Measurements from ENCODE around the gene MAP3K14.

DNA sequence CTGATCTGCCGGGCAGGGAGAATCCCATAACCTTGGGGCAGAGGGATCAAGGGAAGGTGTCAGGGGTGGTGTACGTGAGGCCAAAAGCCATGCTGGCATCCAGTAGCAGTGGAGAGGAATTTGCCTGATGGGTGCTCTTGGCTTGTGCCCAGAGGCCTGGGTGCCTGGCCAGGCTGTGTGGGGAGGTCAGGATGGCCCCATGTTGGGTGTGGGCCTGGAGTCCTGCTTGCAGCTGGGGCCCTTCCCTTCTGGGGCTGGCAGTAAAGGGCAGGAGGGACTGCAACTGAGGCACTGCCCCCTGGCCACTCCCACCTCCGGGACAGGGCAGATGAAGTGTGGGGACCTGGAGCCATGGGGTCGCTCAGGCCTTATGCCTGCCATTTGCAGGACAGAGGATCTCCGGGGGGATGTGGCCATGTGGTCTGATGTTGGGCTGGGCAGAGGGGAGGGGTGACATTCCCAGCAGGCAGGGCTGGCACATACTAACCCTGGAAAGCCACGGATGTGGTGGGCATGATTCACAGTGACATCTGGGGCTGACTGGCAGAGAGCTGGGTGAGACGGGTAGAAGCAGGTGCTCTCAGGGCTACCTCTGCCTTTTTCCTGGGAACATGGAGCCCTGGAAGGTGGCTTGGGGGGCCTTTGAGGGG is 91.6 kb downstream of the MAP3K14 start:
- no peak for TF ChIP-seq POLR2A (IDR thresholded peaks at IDR 0.05; ENCODE audit: low read depth, low read length)
- TF ChIP-seq, protein P1, sequence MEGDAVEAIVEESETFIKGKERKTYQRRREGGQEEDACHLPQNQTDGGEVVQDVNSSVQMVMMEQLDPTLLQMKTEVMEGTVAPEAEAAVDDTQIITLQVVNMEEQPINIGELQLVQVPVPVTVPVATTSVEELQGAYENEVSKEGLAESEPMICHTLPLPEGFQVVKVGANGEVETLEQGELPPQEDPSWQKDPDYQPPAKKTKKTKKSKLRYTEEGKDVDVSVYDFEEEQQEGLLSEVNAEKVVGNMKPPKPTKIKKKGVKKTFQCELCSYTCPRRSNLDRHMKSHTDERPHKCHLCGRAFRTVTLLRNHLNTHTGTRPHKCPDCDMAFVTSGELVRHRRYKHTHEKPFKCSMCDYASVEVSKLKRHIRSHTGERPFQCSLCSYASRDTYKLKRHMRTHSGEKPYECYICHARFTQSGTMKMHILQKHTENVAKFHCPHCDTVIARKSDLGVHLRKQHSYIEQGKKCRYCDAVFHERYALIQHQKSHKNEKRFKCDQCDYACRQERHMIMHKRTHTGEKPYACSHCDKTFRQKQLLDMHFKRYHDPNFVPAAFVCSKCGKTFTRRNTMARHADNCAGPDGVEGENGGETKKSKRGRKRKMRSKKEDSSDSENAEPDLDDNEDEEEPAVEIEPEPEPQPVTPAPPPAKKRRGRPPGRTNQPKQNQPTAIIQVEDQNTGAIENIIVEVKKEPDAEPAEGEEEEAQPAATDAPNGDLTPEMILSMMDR (conservative IDR thresholded peaks at IDR 0.05; ENCODE audit: low read depth, low read length) = no peak
- TF ChIP-seq CEBPB (IDR thresholded peaks at IDR 0.05; ENCODE audit: low read depth, low read length) = no peak
- TF ChIP-seq, protein P2, sequence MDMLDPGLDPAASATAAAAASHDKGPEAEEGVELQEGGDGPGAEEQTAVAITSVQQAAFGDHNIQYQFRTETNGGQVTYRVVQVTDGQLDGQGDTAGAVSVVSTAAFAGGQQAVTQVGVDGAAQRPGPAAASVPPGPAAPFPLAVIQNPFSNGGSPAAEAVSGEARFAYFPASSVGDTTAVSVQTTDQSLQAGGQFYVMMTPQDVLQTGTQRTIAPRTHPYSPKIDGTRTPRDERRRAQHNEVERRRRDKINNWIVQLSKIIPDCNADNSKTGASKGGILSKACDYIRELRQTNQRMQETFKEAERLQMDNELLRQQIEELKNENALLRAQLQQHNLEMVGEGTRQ (IDR thresholded peaks at IDR 0.05; ENCODE audit: low read depth, low read length) = no peak
- TF ChIP-seq RFX5 (IDR thresholded peaks at IDR 0.05; ENCODE audit: low read depth, low read length) = no peak
- no peak for TF ChIP-seq RAD21 (IDR thresholded peaks at IDR 0.05; ENCODE audit: low read length)
- TF ChIP-seq BHLHE40 (IDR thresholded peaks at IDR 0.05; ENCODE audit: low read depth, low read length) = no peak
- no peak for TF ChIP-seq MXI1 (IDR thresholded peaks at IDR 0.05; ENCODE audit: borderline replicate concordance, low read depth, low read length)
- TF ChIP-seq CHD1 (IDR thresholded peaks at IDR 0.05; ENCODE audit: low read depth, low read length) = no peak
